ENCODE results near the gene FBXW8. TPM values are rescaled to one million over a fixed set of nuclear protein-coding genes. Genes with fewer than 3 reads are reported as not detected.

FBXW8 gene
- total and polyA plus RNA-seq, 2 donors (not counting 3 experiments of a cell fraction or from before 2014, with no cell fraction given), result 15.4 TPM

- dilution Hi-C loops (cut with MboI; ENCODE audit: extremely low pct_ligation_motif_present, low sequenced_read_pairs), result no loop called here
- Histone ChIP-seq H3K4me1 (ENCODE audit: control insufficient read depth, extremely low read depth, insufficient read depth, low read length) (peaks cover 12% of the 10 kb centered on the region), H3K27ac (ENCODE audit: insufficient read depth, low read depth, low read length) (no peak overlapping the region), H3K36me3 (ENCODE audit: control insufficient read depth in 2 of 2, extremely low read depth in 1 of 2, insufficient read depth in 2 of 2, low read length in 2 of 2) (peaks cover 2 to 6% of the 10 kb centered on the region in 2 experiments), H3K79me2 (ENCODE audit: control insufficient read depth, insufficient read depth, low read length) (peaks cover 12% of the 10 kb centered on the region), H2AFZ (ENCODE audit: low read depth, low read length) (no peak overlapping the region), H3K27me3 (ENCODE audit: control insufficient read depth in 2 of 2, insufficient read depth in 2 of 2, low read length in 2 of 2) (no peaks in the 10 kb centered on the region), H4K20me1 (replicated peaks; ENCODE audit: control insufficient read depth, extremely low read depth, insufficient read depth, low read length) (no peaks in the 10 kb centered on the region), H3K9me1 (replicated peaks; ENCODE audit: control insufficient read depth, extremely low read depth, insufficient read depth, low read length) (no peaks in the 10 kb centered on the region), H3K9ac (replicated peaks; ENCODE audit: extremely low read depth, insufficient read depth, low read length) (no peak overlapping the region), H3K9me3 (replicated peaks; ENCODE audit: control insufficient read depth, insufficient read depth, low read length) (no peaks in the 10 kb centered on the region), H3K4me2 (ENCODE audit: insufficient read depth, low read length) (no peak overlapping the region), H3K4me3 (replicated peaks in 1 of 3; ENCODE audit: insufficient read depth in 1 of 3, low read depth in 1 of 3, low read length in 3 of 3) (no peak overlapping the region)
- DNase-seq (ENCODE audit: low read depth, low spot score) (no peak), FAIRE-seq (no peak)
- no peak for TF ChIP-seq MYC (IDR thresholded peaks at IDR 0.05; ENCODE audit: low read depth, low read length)
- TF ChIP-seq POLR2AphosphoS5 (IDR thresholded peaks at IDR 0.05; ENCODE audit: insufficient read depth, low read depth, low read length), result no peak
- no peak for TF ChIP-seq FOS (IDR thresholded peaks at IDR 0.05; ENCODE audit: borderline replicate concordance, insufficient read depth, low read length)
- no peak for TF ChIP-seq MAX (IDR thresholded peaks at IDR 0.05; ENCODE audit: insufficient read depth, insufficient read length)
- TF ChIP-seq POLR2A (IDR thresholded peaks at IDR 0.05; ENCODE audit: low read depth, low read length), result no peak
- TF ChIP-seq GATA2 (IDR thresholded peaks at IDR 0.05; ENCODE audit: insufficient read depth, insufficient read length, low read depth, low read length), result no peak
- TF ChIP-seq CTCF (IDR thresholded peaks at IDR 0.05; ENCODE audit: extremely low read depth in 1 of 2, insufficient read depth in 1 of 2, low read depth in 1 of 2, low read length in 2 of 2), result no peak
- CTCF ChIA-PET, result no interaction called here
- intact Hi-C loops (cut with micrococcal nuclease), result no loop called here
- POLR2A ChIA-PET, result interaction anchor here (0.7 kb wide), 1 partner anchor 611 kb away, joined by 4 read pairs; no protein-coding TSS in a partner anchor
- no TSS peak for BruUV-seq (replicated peaks)
These were observed 17.8 kb downstream of the FBXW8 start for GRCh38 chr12:116928504-116928903.

Data from endothelial cell of umbilical vein (primary cell).